CD14-positive monocyte (primary cell): Measurements from ENCODE around the gene KRTAP20-1. TPM values are rescaled to one million over a fixed set of nuclear protein-coding genes. Genes with fewer than 3 reads are reported as not detected.

Experiments
- DNase-seq, 3 donors: peaks; one replicate each; pipeline ENCODE4 v3.0.0-alpha.2; 2011 to 2022
- H2AFZ ChIP-seq: 2 replicates; pipeline ENCODE4 v1.6.0; 2012; ENCODE audit warnings: mild to moderate bottlenecking, low read depth, low read length, inconsistent platforms; ENCODE audit not compliant: insufficient read depth, poor library complexity, severe bottlenecking
- H3K27ac ChIP-seq, 2 donors: 1 replicate in 1 of 2; 2 replicates in 1 of 2; pipeline ENCODE4 v1.5.1; 2012 to 2013; ENCODE audit warnings: low read length in 2 of 2, control low read depth in 1 of 2, inconsistent platforms in 1 of 2, low read depth in 1 of 2, mild to moderate bottlenecking in 1 of 2
- H3K27me3 ChIP-seq, 2 donors: one replicate each; pipeline versions ENCODE4 v1.6.0 to v1.6.1; 2011 to 2013; ENCODE audit warnings: low read length in 2 of 2; ENCODE audit not compliant: control insufficient read depth in 2 of 2, insufficient read depth in 2 of 2
- H3K36me3 ChIP-seq, 2 donors: replicated peaks in 1 of 2; 1 replicate in 1 of 2; 2 replicates in 1 of 2; pipeline versions ENCODE4 v1.5.1 to v1.6.1; 2012 to 2013; ENCODE audit warnings: low read length in 2 of 2, control low read depth in 1 of 2, inconsistent platforms in 1 of 2, mild to moderate bottlenecking in 1 of 2; ENCODE audit not compliant: insufficient read depth in 2 of 2, control insufficient read depth in 1 of 2
- H3K4me1 ChIP-seq, 2 donors: 1 replicate in 1 of 2; 2 replicates in 1 of 2; pipeline versions ENCODE4 v1.5.1 to v1.6.1; 2012 to 2013; ENCODE audit warnings: low read length in 2 of 2, control low read depth in 1 of 2, inconsistent platforms in 1 of 2, mild to moderate bottlenecking in 1 of 2, moderate library complexity in 1 of 2; ENCODE audit not compliant: insufficient read depth in 2 of 2, control insufficient read depth in 1 of 2
- H3K4me2 ChIP-seq: replicated peaks from 2 replicates; pipeline ENCODE3; 2012; ENCODE audit warnings: low read length, moderate library complexity, mild to moderate bottlenecking; ENCODE audit not compliant: poor library complexity, severe bottlenecking; ENCODE audit errors: extremely low read depth
- H3K4me3 ChIP-seq, 3 experiments: fragments of 200-600 bp in 1 of 3; sonication (generic) in 1 of 3; replicated peaks in 1 of 3; 1 replicate in 2 of 3; 2 replicates in 1 of 3; pipeline ENCODE4 v1.5.1; 2011 to 2013; ENCODE audit warnings: low read length in 3 of 3, mild to moderate bottlenecking in 3 of 3, control low read depth in 2 of 3, low read depth in 2 of 3, inconsistent platforms in 1 of 3, moderate library complexity in 1 of 3
- H3K79me2 ChIP-seq: 2 replicates; pipeline ENCODE4 v1.6.0; 2012; ENCODE audit warnings: mild to moderate bottlenecking, control low read depth, inconsistent platforms, low read length, moderate library complexity; ENCODE audit not compliant: insufficient read depth
- H3K9ac ChIP-seq: 2 replicates; pipeline ENCODE4 v1.6.0; 2017; ENCODE audit warnings: low read length, mild to moderate bottlenecking; ENCODE audit not compliant: insufficient read depth, poor library complexity, severe bottlenecking
- H3K9me3 ChIP-seq, 2 donors: replicated peaks in 1 of 2; 1 replicate in 1 of 2; 2 replicates in 1 of 2; pipeline versions ENCODE4 v1.5.1 to v1.6.1; 2012 to 2013; ENCODE audit warnings: low read length in 2 of 2, control low read depth in 1 of 2; ENCODE audit not compliant: control insufficient read depth in 1 of 2, insufficient read depth in 1 of 2
- H4K20me1 ChIP-seq: 2 replicates; pipeline ENCODE4 v1.6.0; 2012; ENCODE audit warnings: mild to moderate bottlenecking, low read length, control low read depth, moderate library complexity; ENCODE audit not compliant: insufficient read depth
- H3K27ac Mint-ChIP-seq, 7 donors: one replicate each; pipeline ENCODE4 v1.8.0; 2020; ENCODE audit warnings: mild to moderate bottlenecking in 7 of 7, mixed read lengths in 7 of 7, moderate library complexity in 6 of 7, inconsistent platforms in 2 of 7
- H3K27me3 Mint-ChIP-seq, 3 donors: one replicate each; pipeline ENCODE4 v1.8.0; 2021 to 2022; ENCODE audit warnings: low read depth in 3 of 3, mild to moderate bottlenecking in 3 of 3, mixed read lengths in 3 of 3, moderate library complexity in 3 of 3, inconsistent platforms in 1 of 3
- H3K36me3 Mint-ChIP-seq, 2 donors: one replicate each; pipeline ENCODE4 v1.8.0; 2020; ENCODE audit warnings: mixed read lengths in 2 of 2, inconsistent platforms in 1 of 2, mild to moderate bottlenecking in 1 of 2
- H3K4me1 Mint-ChIP-seq: one replicate; pipeline ENCODE4 v1.8.0; 2020; ENCODE audit warnings: mild to moderate bottlenecking, mixed read lengths
- H3K4me3 Mint-ChIP-seq, 2 donors: one replicate each; pipeline ENCODE4 v1.8.0; 2020; ENCODE audit warnings: mild to moderate bottlenecking in 2 of 2, mixed read lengths in 2 of 2, moderate library complexity in 1 of 2
- H3K9me3 Mint-ChIP-seq, 7 donors: one replicate each; pipeline ENCODE4 v1.8.0; 2020 to 2022; ENCODE audit warnings: mixed read lengths in 7 of 7, mild to moderate bottlenecking in 6 of 7, moderate library complexity in 6 of 7, inconsistent platforms in 2 of 7
- CTCF ChIP-seq: fragments of 200-600 bp; IDR thresholded peaks from one replicate; pipeline ENCODE4 v1.8.0; 2022; ENCODE audit warnings: antibody characterized with exemption, mild to moderate bottlenecking
- WGBS: methylation state at CpG from one replicate; pipeline ENCODE4 v1.1.5; 2013; ENCODE audit warnings: missing lambda C conversion rate; ENCODE audit not compliant: insufficient coverage; 5-methylcytosine and 5-hydroxymethylcytosine counted together
- intact Hi-C, 2 donors: fragments of 100-400 bp; cut with micrococcal nuclease; formaldehyde crosslinking; loops; one replicate each; pipeline versions ENCODE4 v1.15.0 to v1.15.1; 2023
- polyA plus RNA-seq, 3 donors: library from polyadenylated mRNA; depleted of rRNA in 1 of 3; unstranded in 2 of 3; stranded (reverse) in 1 of 3; fragments of 300-500 nt in 2 of 3; fragments of >200 nt in 1 of 3; fragmentation: Illumina TruSeq in 2 of 3; gene quantifications; 1 replicate in 2 of 3; 2 replicates in 1 of 3; pipeline ENCODE4 v1.2.3, GENCODE V29; 2012 to 2021

The KRTAP20-1 gene
- polyA plus RNA-seq, 3 donors, result not detected

DNA sequence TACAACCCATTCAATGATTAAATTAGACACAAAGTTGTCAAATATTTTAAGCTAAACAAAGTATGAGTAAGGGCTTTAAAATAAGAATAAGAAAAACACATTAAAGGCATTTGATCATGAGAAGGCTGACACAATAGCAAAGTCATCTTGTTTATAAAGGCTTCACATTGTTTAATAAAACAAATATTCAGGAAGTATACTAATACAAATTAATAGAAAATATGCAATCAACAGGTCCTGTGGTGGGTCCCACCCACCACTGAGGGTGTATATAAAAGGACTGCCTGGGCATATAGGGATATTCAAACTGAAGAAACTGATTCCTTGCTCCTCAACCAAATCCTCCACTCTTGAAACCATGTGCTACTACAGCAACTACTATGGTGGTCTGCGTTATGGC, 18.7 kb downstream of the KRTAP20-1 start, which contains the start of gene KRTAP20-2:
KRTAP20-2 (plus strand) TSS at position 301 of the 400 bp plus-strand sequence; CDS start at position 359, 58 bp downstream.
- no peak within 1 kb of the TSS for H3K27ac ChIP-seq
- intact Hi-C loops, result no loop called here
- H2AFZ ChIP-seq, result no peak within 1 kb of the TSS
- Mint-ChIP-seq H3K9me3 (peaks cover 3 to 11% (median 6%) of the 10 kb centered on the region in 7 donors), H3K4me1 (no peaks in the 10 kb centered on the region), H3K36me3 (no peaks in the 10 kb centered on the region), H3K4me3 (no peak within 1 kb of the TSS), H3K27ac (no peak within 1 kb of the TSS), H3K27me3 (peaks cover 0 to 1% (median 0%) of the 10 kb centered on the region in 3 donors)
- H3K4me1 ChIP-seq, result no peaks in the 10 kb centered on the region
- WGBS, result no CpG with 5 or more reads among the region's 1 CpG
- TF ChIP-seq CTCF, result no peak
- no peaks in the 10 kb centered on the region for H4K20me1 ChIP-seq
- no peak within 1 kb of the TSS for H3K9ac ChIP-seq
- H3K4me3 ChIP-seq, result no peak within 1 kb of the TSS
- no peak within 1 kb of the TSS for H3K4me2 ChIP-seq
- peaks cover 17 to 18% of the 10 kb centered on the region in 2 donors for H3K9me3 ChIP-seq
- H3K79me2 ChIP-seq, result no peaks in the 10 kb centered on the region
- H3K27me3 ChIP-seq, result no peaks in the 10 kb centered on the region
- no peaks in the 10 kb centered on the region for H3K36me3 ChIP-seq
- no peak for DNase-seq

DNA sequence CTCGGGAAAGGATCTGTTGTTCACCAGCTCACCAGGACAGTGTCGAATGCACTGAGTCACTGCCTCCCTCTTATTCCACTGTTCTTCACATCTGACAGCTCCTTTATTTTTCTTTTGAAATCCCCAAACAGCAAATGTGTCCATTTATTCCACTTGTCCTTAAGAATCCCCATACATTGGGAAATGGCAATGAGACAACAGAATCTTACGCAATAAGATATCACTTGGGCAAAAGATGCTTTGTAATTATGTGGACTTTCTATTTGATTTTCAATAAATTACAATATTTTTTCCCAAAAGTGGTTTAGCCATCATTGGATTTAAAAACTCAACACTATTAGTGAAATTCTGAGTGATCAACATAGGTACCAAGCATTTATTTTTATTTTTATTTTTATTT, 22.5 kb downstream of the KRTAP20-1 start:
- Histone ChIP-seq H3K9ac (no peak overlapping the region), H2AFZ (no peak overlapping the region), H3K36me3 (no peaks in the 10 kb centered on the region), H3K27me3 (no peaks in the 10 kb centered on the region), H3K79me2 (no peaks in the 10 kb centered on the region), H3K4me1 (no peaks in the 10 kb centered on the region), H3K27ac (no peak overlapping the region), H3K9me3 (peaks cover 9 to 13% of the 10 kb centered on the region in 2 donors), H3K4me3 (no peak overlapping the region), H4K20me1 (no peaks in the 10 kb centered on the region), H3K4me2 (no peak overlapping the region)
- H3K27me3 Mint-ChIP-seq, result no peaks in the 10 kb centered on the region
- no peaks in the 10 kb centered on the region for H3K36me3 Mint-ChIP-seq
- TF ChIP-seq CTCF, result no peak
- H3K9me3 Mint-ChIP-seq, result peaks cover 0 to 10% (median 3%) of the 10 kb centered on the region in 7 donors
- H3K4me1 Mint-ChIP-seq, result no peaks in the 10 kb centered on the region
- intact Hi-C loops, result no loop called here
- DNase-seq, result no peak
- WGBS, result no CpG with 5 or more reads among the region's 3 CpGs
- H3K4me3 Mint-ChIP-seq, result no peak overlapping the region
- no peak overlapping the region for H3K27ac Mint-ChIP-seq
